ENCODE results near the gene CREBZF. TPM values are rescaled to one million over a fixed set of nuclear protein-coding genes. Genes with fewer than 3 reads are reported as not detected.
"Not testable (repeated sequence)": the region's sequence is repeated elsewhere in the genome, so short reads cannot be mapped to it uniquely, and the experiment has no call there.

The CREBZF gene
- total and polyA plus RNA-seq, 12 donors = 9.9 to 20.6 (median 13.0) TPM

DNA sequence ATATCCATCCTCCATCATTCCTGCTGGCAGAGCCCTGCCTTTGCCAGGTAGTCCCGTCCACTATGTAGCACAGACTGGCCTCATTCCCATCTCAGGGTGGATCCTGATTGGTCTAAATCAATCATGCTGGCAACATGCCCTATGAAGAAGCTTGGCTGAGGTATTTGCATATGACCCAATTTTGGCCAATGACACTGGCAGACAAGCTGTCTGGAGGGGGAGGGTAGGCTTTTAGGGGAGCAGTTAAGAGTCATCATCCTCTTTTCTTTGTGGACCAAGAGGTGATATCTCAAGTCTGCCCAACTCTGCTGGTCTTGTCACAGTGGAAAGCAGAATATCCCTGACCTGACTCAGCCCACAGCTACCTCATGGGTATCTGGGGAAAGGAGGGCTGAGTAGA, 16.0 kb upstream of the CREBZF start:
- Histone ChIP-seq H3K4me3 (no peak overlapping the region), H3K27ac (no peak overlapping the region), H3K9me3 (no peaks in the 10 kb centered on the region), H3K4me1 (peaks cover 0 to 38% (median 9%) of the 10 kb centered on the region in 9 donors), H3K36me3 (no peaks in the 10 kb centered on the region), H3K27me3 (no peaks in the 10 kb centered on the region)
- 71 to 75% methylated on average over 1 of the region's 1 CpG for WGBS, 2 donors
- TF ChIP-seq, protein P1, sequence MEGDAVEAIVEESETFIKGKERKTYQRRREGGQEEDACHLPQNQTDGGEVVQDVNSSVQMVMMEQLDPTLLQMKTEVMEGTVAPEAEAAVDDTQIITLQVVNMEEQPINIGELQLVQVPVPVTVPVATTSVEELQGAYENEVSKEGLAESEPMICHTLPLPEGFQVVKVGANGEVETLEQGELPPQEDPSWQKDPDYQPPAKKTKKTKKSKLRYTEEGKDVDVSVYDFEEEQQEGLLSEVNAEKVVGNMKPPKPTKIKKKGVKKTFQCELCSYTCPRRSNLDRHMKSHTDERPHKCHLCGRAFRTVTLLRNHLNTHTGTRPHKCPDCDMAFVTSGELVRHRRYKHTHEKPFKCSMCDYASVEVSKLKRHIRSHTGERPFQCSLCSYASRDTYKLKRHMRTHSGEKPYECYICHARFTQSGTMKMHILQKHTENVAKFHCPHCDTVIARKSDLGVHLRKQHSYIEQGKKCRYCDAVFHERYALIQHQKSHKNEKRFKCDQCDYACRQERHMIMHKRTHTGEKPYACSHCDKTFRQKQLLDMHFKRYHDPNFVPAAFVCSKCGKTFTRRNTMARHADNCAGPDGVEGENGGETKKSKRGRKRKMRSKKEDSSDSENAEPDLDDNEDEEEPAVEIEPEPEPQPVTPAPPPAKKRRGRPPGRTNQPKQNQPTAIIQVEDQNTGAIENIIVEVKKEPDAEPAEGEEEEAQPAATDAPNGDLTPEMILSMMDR (IDR thresholded peaks at IDR 0.05) = no peak
- no peak for ATAC-seq
- intact Hi-C loops (cut with DNase I) = no loop called here
- no peak for DNase-seq

- Histone ChIP-seq H3K36me3 (no peaks in the 10 kb centered on the region), H3K27me3 (no peaks in the 10 kb centered on the region), H3K4me1 (peaks cover 0 to 26% (median 7%) of the 10 kb centered on the region in 9 donors), H3K9me3 (peaks cover 0 to 2% (median 0%) of the 10 kb centered on the region in 11 donors), H3K4me3 (no peak overlapping the region), H3K27ac (no peak overlapping the region)
- WGBS, 2 donors = 68 to 75% methylated on average over 4 of the region's 4 CpGs
- TF ChIP-seq, protein P1 (IDR thresholded peaks at IDR 0.05) = no peak
- ATAC-seq (no peak), DNase-seq (no peak)
- intact Hi-C loops (cut with DNase I) = no loop called here
Measured at GRCh38 chr11:85679576-85679975, 14.6 kb upstream of the CREBZF start.

GRCh38 chr11:85673393-85673792, 8.5 kb upstream of the CREBZF start:
- Histone ChIP-seq H3K4me1 (no peaks in the 10 kb centered on the region), H3K27me3 (no peaks in the 10 kb centered on the region), H3K36me3 (no peaks in the 10 kb centered on the region), H3K27ac (no peak overlapping the region), H3K9me3 (peaks cover 0 to 9% (median 0%) of the 10 kb centered on the region in 11 donors), H3K4me3 (no peak overlapping the region)
- WGBS, 2 donors = 88 to 92% methylated on average over 3 of the region's 3 CpGs
- ATAC-seq (no peak), DNase-seq (no peak)
- TF ChIP-seq, protein P1 (IDR thresholded peaks at IDR 0.05) = no peak
- intact Hi-C loops (cut with DNase I) = no loop called here

DNA sequence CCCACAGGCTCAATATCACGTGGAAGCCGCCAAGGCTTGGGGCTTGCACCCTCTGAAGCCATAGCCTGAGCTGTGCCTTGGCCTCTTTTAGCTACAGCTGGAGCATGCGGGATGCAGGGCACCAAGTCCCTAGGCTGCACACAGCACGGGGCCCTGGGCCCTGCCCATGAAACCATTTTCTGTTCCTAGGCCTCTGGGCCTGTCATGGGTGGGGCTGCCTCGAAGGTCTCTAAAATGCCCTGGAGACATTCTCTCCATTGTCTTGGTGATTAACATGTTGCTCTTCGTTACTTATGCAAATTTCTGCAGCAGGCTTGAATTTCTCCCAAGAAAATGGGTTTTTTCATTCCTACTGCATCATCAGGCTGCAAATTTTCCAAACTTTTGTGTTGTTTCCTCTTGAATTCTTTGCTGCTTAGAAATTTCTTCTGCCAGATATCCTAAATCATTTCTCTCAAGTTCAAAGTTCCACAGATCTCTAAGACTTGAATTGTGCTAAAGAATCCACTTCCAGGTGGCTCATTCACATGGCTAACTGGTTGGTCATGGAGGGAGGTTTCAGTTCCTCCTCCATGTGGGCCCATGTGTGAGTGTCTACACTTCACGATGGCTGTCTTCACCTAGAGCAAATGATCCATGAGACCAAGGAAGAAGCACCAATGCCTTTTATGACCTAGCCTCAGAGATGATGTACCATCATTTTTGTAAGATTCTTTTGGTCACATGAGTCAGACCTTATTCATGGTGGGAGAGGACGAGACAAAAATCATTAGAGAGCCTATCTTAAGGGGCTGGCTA, 7.4 kb upstream of the CREBZF start:
- 85 to 90% methylated on average over 8 of the region's 8 CpGs for WGBS, 2 donors
- H3K36me3 ChIP-seq = no peaks in the 10 kb centered on the region
- no peaks in the 10 kb centered on the region for H3K4me1 ChIP-seq
- DNase-seq (no peak), ATAC-seq (no peak)
- H3K27ac ChIP-seq = no peak overlapping the region
- intact Hi-C loops (cut with DNase I) = no loop called here
- no peaks in the 10 kb centered on the region for H3K27me3 ChIP-seq
- no peak overlapping the region for H3K4me3 ChIP-seq
- TF ChIP-seq, protein P1 (IDR thresholded peaks at IDR 0.05) = no peak
- peaks cover 0 to 9% (median 0%) of the 10 kb centered on the region in 11 donors for H3K9me3 ChIP-seq

DNA sequence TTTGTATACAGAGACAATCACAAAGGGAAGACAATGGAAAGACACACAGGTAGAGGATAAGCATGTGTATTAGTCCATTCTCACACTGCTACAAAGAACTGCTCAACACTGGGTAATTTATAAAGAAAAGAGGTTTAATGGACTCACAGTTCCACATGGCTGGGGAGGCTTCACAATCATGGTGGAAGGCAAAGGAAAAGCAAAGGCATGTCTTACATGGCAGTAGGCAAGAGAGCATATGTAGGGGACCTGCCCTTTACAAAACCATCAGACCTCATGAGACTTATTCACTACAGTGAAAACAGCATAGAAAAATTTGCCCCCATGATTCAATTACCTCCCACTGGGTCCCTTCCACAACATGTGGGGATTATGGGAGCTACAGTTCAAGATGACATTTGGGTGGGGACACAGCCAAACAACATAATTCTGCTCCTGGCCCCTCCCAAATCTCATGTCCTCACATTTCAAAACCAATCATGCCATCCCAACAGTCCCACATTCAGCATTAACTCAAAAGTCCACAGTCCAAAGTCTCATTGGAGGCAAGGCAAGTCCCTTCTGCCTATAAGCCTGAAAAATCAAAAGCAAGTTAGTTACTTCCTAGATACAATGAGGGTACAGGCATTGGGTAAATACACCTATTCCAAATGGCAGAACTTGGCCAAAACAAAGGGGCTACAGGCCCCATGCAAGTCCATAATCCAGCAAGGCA, 6.2 kb upstream of the CREBZF start:
- H3K4me1 ChIP-seq; H3K27ac ChIP-seq; ATAC-seq; H3K36me3 ChIP-seq; intact Hi-C loops (cut with DNase I); DNase-seq; H3K9me3 ChIP-seq; H3K27me3 ChIP-seq; H3K4me3 ChIP-seq: not testable (repeated sequence)

Data from heart right ventricle (tissue), 16 donors.